ENCODE data around the gene COQ5. TPM values are rescaled to one million over a fixed set of nuclear protein-coding genes. Genes with fewer than 3 reads are reported as not detected.

COQ5 gene
- total RNA-seq, 1 donor: 15.3 TPM

GRCh38 chr12:120460157-120460556 is 68.8 kb downstream of the COQ5 start:
- DNase-seq (ENCODE audit: low read depth in 2 of 3, low spot score in 2 of 3): no peak

- peak in 2 of 3 donors; percentile 35 to 54 for DNase-seq (ENCODE audit: low read depth in 2 of 3, low spot score in 2 of 3)
Observed at GRCh38 chr12:120457133-120457532, 71.8 kb downstream of the COQ5 start.

- no peak for DNase-seq (ENCODE audit: low read depth in 2 of 3, low spot score in 2 of 3)
Observed at GRCh38 chr12:120455302-120455701, 73.7 kb downstream of the COQ5 start.

GRCh38 chr12:120453977-120454376 is 75.0 kb downstream of the COQ5 start:
- DNase-seq (ENCODE audit: low read depth in 2 of 3, low spot score in 2 of 3): peak in 1 of 3 donors; percentile 53

Small RNA genes lying within 50 kb of the gene (small RNA-seq; reads per million reads assigned to genes)
- not detected for gene RF00019

Other genes starting within 250 kb of the COQ5 start
- under 0.01 TPM for gene RNU4-2, start 237.3 kb downstream of the COQ5 start, total RNA-seq
- under 0.01 TPM for gene RNU4-1, start 235.9 kb downstream of the COQ5 start, total RNA-seq
- 1.1 TPM for gene SIRT4, start 226.8 kb downstream of the COQ5 start, total RNA-seq
- gene PLA2G1B, start 201.4 kb downstream of the COQ5 start, total RNA-seq: 1.3 TPM
- gene MSI1, start 160.0 kb downstream of the COQ5 start, total RNA-seq: not detected
- gene COX6A1, start 91.0 kb downstream of the COQ5 start, total RNA-seq: 380 TPM
- 9.4 TPM for gene TRIAP1, start 82.8 kb downstream of the COQ5 start, total RNA-seq
- 16.4 TPM for gene GATC, start 82.7 kb downstream of the COQ5 start, total RNA-seq
- gene SRSF9, start 59.4 kb downstream of the COQ5 start, total RNA-seq: 144 TPM
- gene DYNLL1, start 33.0 kb downstream of the COQ5 start, total RNA-seq: 233 TPM
- gene RNF10, start 5.2 kb upstream of the COQ5 start, total RNA-seq: 144 TPM
- 38.0 TPM for gene POP5, start 52.2 kb upstream of the COQ5 start, total RNA-seq
- gene CABP1, start 111.5 kb upstream of the COQ5 start, total RNA-seq: under 0.01 TPM
- gene MLEC, start 158.0 kb upstream of the COQ5 start, total RNA-seq: 41.2 TPM
- 17.0 TPM for gene UNC119B, start 181.3 kb upstream of the COQ5 start, total RNA-seq
- 33.1 TPM for gene ACADS, start 196.7 kb upstream of the COQ5 start, total RNA-seq